ENCODE measurements around the gene IFITM5.

The IFITM5 gene

GRCh38 chr11:299081-299891 is at the start of gene IFITM5:
IFITM5 (minus strand) TSS chr11:299526; CDS start chr11:299490, 36 bp downstream.
- TF ChIP-seq EGR1 (IDR thresholded peaks at IDR 0.05) (no peak), CEBPB (IDR thresholded peaks at IDR 0.05) (no peak), RAD21 (IDR thresholded peaks at IDR 0.05; ENCODE audit: low read depth) (no peak), EP300 (IDR thresholded peaks at IDR 0.05; ENCODE audit: borderline replicate concordance) (no peak), TCF12 (IDR thresholded peaks at IDR 0.05; ENCODE audit: low read depth) (no peak), REST (IDR thresholded peaks at IDR 0.05; ENCODE audit: low read depth) (no peak), NFIC (IDR thresholded peaks at IDR 0.05) (no peak), ZBTB7A (IDR thresholded peaks at IDR 0.05; ENCODE audit: low read depth) (no peak), MAX (IDR thresholded peaks at IDR 0.05) (no peak), TEAD4 (IDR thresholded peaks at IDR 0.05) (no peak), TAF1 (IDR thresholded peaks at IDR 0.05; ENCODE audit: low read depth) (no peak), FOXM1 (IDR thresholded peaks at IDR 0.05; ENCODE audit: borderline replicate concordance, low read depth) (no peak), YY1 (IDR thresholded peaks at IDR 0.05; ENCODE audit: low read depth) (no peak), CREB1 (IDR thresholded peaks at IDR 0.05; ENCODE audit: low read depth) (no peak)

- no peak for TF ChIP-seq YY1 (IDR thresholded peaks at IDR 0.05; ENCODE audit: low read depth)
- no peak for TF ChIP-seq FOXM1 (IDR thresholded peaks at IDR 0.05; ENCODE audit: borderline replicate concordance, low read depth)
- TF ChIP-seq EGR1 (IDR thresholded peaks at IDR 0.05): no peak
- no peak for TF ChIP-seq TAF1 (IDR thresholded peaks at IDR 0.05; ENCODE audit: low read depth)
- no peak for TF ChIP-seq CREB1 (IDR thresholded peaks at IDR 0.05; ENCODE audit: low read depth)
- no peak for TF ChIP-seq REST (IDR thresholded peaks at IDR 0.05; ENCODE audit: low read depth)
- no peak for TF ChIP-seq USF1 (IDR thresholded peaks at IDR 0.05)
- TF ChIP-seq TCF12 (IDR thresholded peaks at IDR 0.05; ENCODE audit: low read depth): no peak
- TF ChIP-seq RAD21 (IDR thresholded peaks at IDR 0.05; ENCODE audit: low read depth): no peak
- no peak for TF ChIP-seq CEBPB (IDR thresholded peaks at IDR 0.05)
Observed at GRCh38 chr11:346529-346928, 47.2 kb upstream of the IFITM5 start.

- no peak for TF ChIP-seq TCF12 (IDR thresholded peaks at IDR 0.05; ENCODE audit: low read depth)
- no peak for TF ChIP-seq MAX (IDR thresholded peaks at IDR 0.05)
- TF ChIP-seq REST (IDR thresholded peaks at IDR 0.05; ENCODE audit: low read depth): no peak
- TF ChIP-seq NFIC (IDR thresholded peaks at IDR 0.05): no peak
- no peak for TF ChIP-seq FOXM1 (IDR thresholded peaks at IDR 0.05; ENCODE audit: borderline replicate concordance, low read depth)
- TF ChIP-seq RAD21 (IDR thresholded peaks at IDR 0.05; ENCODE audit: low read depth): no peak
- no peak for TF ChIP-seq USF1 (IDR thresholded peaks at IDR 0.05)
- no peak for TF ChIP-seq EP300 (IDR thresholded peaks at IDR 0.05; ENCODE audit: borderline replicate concordance)
- no peak for TF ChIP-seq EGR1 (IDR thresholded peaks at IDR 0.05)
- TF ChIP-seq TEAD4 (IDR thresholded peaks at IDR 0.05): no peak
- no peak for TF ChIP-seq ZBTB7A (IDR thresholded peaks at IDR 0.05; ENCODE audit: low read depth)
- no peak for TF ChIP-seq TAF1 (IDR thresholded peaks at IDR 0.05; ENCODE audit: low read depth)
- no peak for TF ChIP-seq CEBPB (IDR thresholded peaks at IDR 0.05)
- no peak for TF ChIP-seq CREB1 (IDR thresholded peaks at IDR 0.05; ENCODE audit: low read depth)
- no peak for TF ChIP-seq YY1 (IDR thresholded peaks at IDR 0.05; ENCODE audit: low read depth)
Observed at GRCh38 chr11:344836-345578, 45.7 kb upstream of the IFITM5 start.
